K562 (cell line): Measurements from ENCODE around the gene SLC7A8. TPM values are rescaled to one million over a fixed set of nuclear protein-coding genes. Genes with fewer than 3 reads are reported as not detected.

Experiments used
- CC2D1A ChIP-seq: fragments of 450-650 bp; IDR thresholded peaks from 2 replicates; pipeline ENCODE4 v1.6.1; 2017; ENCODE audit warnings: mild to moderate bottlenecking
- CEBPB ChIP-seq: fragments of 450-650 bp; IDR thresholded peaks from 2 replicates; pipeline ENCODE4 v1.6.1; 2016; ENCODE audit warnings: missing genetic modification characterization, missing compliant biosample characterization
- EP300 ChIP-seq: IDR thresholded peaks from 2 replicates; pipeline ENCODE4 v1.6.1; 2012; ENCODE audit warnings: low read length, improper control_type of control experiment
- ESRRB ChIP-seq: fragments of 250-450 bp; sonication (Bioruptor Pico); IDR thresholded peaks from 2 replicates; pipeline ENCODE4 v1.5.0; 2020; ENCODE audit warnings: mild to moderate bottlenecking, moderate library complexity, borderline replicate concordance
- FIP1L1 ChIP-seq: fragments of 200-400 bp; formaldehyde crosslinking; IDR thresholded peaks from 2 replicates; pipeline ENCODE4 v1.6.1; 2018; ENCODE audit warnings: mild to moderate bottlenecking, low read depth, low read length; ENCODE audit not compliant: poor library complexity, severe bottlenecking
- HDAC8 ChIP-seq: fragments of 450-650 bp; IDR thresholded peaks from 2 replicates; pipeline ENCODE4 v1.6.1; 2016; ENCODE audit warnings: mild to moderate bottlenecking, missing genetic modification characterization, moderate library complexity, missing compliant biosample characterization
- MAZ ChIP-seq, 2 experiments: fragments of 450-650 bp in 1 of 2; sonication (generic) in 1 of 2; formaldehyde crosslinking; IDR thresholded peaks in 1 of 2; conservative IDR thresholded peaks in 1 of 2; 2 replicates each; pipeline versions ENCODE4 v1.4.0 to v1.5.0; 2020; ENCODE audit warnings: mild to moderate bottlenecking in 1 of 2, missing genetic modification reagents in 1 of 2
- MTA3 ChIP-seq: fragments of 450-650 bp; formaldehyde crosslinking; IDR thresholded peaks from 2 replicates; pipeline ENCODE4 v1.6.1; 2017; ENCODE audit warnings: mild to moderate bottlenecking, borderline replicate concordance
- NR2F6 ChIP-seq: fragments of 450-650 bp; formaldehyde crosslinking; IDR thresholded peaks from 2 replicates; pipeline ENCODE4 v1.4.0; 2020; ENCODE audit warnings: mild to moderate bottlenecking
- SMARCA4 ChIP-seq: fragments of 450-650 bp; IDR thresholded peaks from 2 replicates; pipeline ENCODE4 v1.6.1; 2016
- SMARCE1 ChIP-seq: fragments of 450-650 bp; IDR thresholded peaks from 2 replicates; pipeline ENCODE4 v1.7.1; 2016; ENCODE audit warnings: mild to moderate bottlenecking
- ZNF133 ChIP-seq: fragments of 250-450 bp; sonication (Bioruptor Pico); IDR thresholded peaks from 2 replicates; pipeline ENCODE4 v1.4.0; 2020; ENCODE audit warnings: mild to moderate bottlenecking
- polyA plus RNA-seq, 8 experiments: library from polyadenylated mRNA; depleted of rRNA in 4 of 8; stranded (reverse) in 5 of 8; unstranded in 3 of 8; fragments of >200 nt; fragmentation: Nextera tagmentation in 2 of 8; fragmentation: Illumina TruSeq in 1 of 8; extraction: Ambion mirVana in 2 of 8; extraction: Trizol in 1 of 8; gene quantifications; 2 replicates each; pipeline versions ENCODE4 v1.2.1 to v1.2.3, GENCODE V29; 2011 to 2014; ENCODE audit warnings: inconsistent platforms in 1 of 8, missing spikeins in 1 of 8
- total RNA-seq, 7 experiments: library from RNA; depleted of rRNA in 6 of 7; stranded (reverse); fragments of >200 nt in 6 of 7; fragmentation: Illumina TruSeq in 2 of 7; extraction: Trizol in 2 of 7; gene quantifications; 2 replicates each; pipeline versions ENCODE4 v1.2.1 to v1.2.3, GENCODE V29; 2011 to 2021; ENCODE audit warnings: low replicate concordance in 1 of 7
- TF ChIP-seq, protein P1 (sequence below): fragments of 450-650 bp; IDR thresholded peaks from 2 replicates; pipeline ENCODE4 v1.6.1; 2016; ENCODE audit warnings: low read depth
- TF ChIP-seq, protein P2 (sequence below), 2 experiments: fragments of 450-650 bp; conservative IDR thresholded peaks; 2 replicates each; pipeline ENCODE4 v1.6.1; 2017; ENCODE audit warnings: mild to moderate bottlenecking in 2 of 2, moderate library complexity in 2 of 2
- TF ChIP-seq, protein P3 (sequence below): fragments of 250-450 bp; sonication (Bioruptor Pico); IDR thresholded peaks from 2 replicates; pipeline ENCODE4 v1.5.1; 2021; ENCODE audit warnings: mild to moderate bottlenecking
- TF ChIP-seq, protein P4 (sequence below): sonication (generic); formaldehyde crosslinking; IDR thresholded peaks from 2 replicates; pipeline ENCODE4 v1.8.0; 2022; ENCODE audit warnings: mild to moderate bottlenecking, missing genetic modification reagents

Gene SLC7A8
- total and polyA plus RNA-seq, 9 of the 15 experiments (the other 6 are each of a cell fraction or from before 2014, with no cell fraction given): 2.0 to 33.0 (median 6.0) TPM

DNA sequence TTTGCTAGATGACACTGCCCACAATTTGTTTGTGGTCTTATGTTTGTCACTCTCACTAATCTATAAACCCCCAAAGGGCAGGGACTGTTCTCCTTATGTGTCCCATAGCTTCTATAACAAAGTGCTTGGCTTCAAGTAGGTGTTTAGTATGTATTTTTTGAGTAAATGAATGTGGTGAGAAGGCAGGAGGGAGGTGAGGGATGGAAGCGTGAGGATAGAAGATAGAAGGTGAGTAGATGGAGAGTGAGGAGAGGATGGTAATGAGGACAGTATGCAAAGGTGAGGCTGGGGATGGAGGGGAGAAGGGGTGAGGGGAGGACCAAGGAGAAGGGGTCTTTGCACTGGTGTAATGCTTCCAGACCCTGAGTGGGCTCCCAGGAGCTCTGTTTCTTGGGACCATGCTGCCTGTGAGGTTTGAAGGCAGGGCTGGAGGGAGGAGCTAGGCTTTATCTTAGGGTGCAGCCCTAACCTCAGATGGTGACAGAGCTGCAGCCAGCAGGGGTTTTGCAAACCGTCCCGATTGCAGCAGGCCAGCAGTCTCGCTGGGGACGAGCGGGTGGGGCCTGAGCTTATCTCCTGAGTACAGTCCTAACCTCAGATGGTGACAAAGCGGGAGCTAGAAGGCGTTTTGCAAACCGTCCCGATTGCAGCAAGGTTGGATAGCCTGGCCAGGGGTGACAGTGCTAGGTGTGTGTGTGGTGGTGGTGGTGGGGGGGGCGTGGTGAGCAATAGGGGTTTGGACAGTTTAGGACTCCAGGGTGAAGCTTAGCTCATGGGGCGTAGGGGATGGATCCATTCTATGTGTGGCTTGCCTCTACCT is 70.9 kb downstream of the SLC7A8 start (continued):
- TF ChIP-seq, protein P1, sequence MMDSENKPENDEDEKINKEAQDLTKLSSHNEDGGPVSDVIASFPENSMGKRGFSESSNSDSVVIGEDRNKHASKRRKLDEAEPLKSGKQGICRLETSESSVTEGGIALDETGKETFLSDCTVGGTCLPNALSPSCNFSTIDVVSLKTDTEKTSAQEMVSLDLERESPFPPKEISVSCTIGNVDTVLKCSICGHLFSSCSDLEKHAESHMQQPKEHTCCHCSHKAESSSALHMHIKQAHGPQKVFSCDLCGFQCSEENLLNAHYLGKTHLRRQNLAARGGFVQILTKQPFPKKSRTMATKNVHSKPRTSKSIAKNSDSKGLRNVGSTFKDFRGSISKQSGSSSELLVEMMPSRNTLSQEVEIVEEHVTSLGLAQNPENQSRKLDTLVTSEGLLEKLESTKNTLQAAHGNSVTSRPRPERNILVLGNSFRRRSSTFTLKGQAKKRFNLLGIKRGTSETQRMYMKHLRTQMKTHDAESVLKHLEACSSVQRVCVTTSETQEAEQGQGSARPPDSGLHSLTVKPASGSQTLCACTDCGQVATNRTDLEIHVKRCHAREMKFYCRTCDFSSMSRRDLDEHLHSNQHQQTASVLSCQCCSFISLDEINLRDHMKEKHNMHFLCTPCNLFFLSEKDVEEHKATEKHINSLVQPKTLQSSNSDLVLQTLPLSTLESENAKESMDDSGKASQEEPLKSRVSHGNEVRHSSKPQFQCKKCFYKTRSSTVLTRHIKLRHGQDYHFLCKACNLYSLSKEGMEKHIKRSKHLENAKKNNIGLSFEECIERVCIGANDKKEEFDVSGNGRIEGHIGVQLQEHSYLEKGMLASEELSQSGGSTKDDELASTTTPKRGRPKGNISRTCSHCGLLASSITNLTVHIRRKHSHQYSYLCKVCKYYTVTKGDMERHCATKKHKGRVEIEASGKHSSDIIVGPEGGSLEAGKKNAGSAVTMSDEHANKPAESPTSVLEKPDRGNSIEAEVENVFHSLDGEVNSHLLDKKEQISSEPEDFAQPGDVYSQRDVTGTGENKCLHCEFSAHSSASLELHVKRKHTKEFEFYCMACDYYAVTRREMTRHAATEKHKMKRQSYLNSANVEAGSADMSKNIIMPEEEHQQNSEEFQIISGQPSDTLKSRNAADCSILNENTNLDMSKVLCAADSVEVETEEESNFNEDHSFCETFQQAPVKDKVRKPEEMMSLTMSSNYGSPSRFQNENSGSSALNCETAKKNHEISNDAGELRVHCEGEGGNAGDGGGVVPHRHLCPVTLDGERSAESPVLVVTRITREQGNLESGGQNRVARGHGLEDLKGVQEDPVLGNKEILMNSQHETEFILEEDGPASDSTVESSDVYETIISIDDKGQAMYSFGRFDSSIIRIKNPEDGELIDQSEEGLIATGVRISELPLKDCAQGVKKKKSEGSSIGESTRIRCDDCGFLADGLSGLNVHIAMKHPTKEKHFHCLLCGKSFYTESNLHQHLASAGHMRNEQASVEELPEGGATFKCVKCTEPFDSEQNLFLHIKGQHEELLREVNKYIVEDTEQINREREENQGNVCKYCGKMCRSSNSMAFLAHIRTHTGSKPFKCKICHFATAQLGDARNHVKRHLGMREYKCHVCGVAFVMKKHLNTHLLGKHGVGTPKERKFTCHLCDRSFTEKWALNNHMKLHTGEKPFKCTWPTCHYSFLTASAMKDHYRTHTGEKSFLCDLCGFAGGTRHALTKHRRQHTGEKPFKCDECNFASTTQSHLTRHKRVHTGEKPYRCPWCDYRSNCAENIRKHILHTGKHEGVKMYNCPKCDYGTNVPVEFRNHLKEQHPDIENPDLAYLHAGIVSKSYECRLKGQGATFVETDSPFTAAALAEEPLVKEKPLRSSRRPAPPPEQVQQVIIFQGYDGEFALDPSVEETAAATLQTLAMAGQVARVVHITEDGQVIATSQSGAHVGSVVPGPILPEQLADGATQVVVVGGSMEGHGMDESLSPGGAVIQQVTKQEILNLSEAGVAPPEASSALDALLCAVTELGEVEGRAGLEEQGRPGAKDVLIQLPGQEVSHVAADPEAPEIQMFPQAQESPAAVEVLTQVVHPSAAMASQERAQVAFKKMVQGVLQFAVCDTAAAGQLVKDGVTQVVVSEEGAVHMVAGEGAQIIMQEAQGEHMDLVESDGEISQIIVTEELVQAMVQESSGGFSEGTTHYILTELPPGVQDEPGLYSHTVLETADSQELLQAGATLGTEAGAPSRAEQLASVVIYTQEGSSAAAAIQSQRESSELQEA: no peak
- TF ChIP-seq SMARCE1: peak; percentile 99
- peak; percentile 95 for TF ChIP-seq EP300
- TF ChIP-seq, protein P2, sequence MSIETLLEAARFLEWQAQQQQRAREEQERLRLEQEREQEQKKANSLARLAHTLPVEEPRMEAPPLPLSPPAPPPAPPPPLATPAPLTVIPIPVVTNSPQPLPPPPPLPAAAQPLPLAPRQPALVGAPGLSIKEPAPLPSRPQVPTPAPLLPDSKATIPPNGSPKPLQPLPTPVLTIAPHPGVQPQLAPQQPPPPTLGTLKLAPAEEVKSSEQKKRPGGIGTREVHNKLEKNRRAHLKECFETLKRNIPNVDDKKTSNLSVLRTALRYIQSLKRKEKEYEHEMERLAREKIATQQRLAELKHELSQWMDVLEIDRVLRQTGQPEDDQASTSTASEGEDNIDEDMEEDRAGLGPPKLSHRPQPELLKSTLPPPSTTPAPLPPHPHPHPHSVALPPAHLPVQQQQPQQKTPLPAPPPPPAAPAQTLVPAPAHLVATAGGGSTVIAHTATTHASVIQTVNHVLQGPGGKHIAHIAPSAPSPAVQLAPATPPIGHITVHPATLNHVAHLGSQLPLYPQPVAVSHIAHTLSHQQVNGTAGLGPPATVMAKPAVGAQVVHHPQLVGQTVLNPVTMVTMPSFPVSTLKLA (conservative IDR thresholded peaks at IDR 0.05): peak; percentile 43 to 89; a peak in 2 of 4 replicates
- peak; percentile 98 for TF ChIP-seq CEBPB
- TF ChIP-seq FIP1L1: no peak
- peak; percentile 88 to 90 for TF ChIP-seq MAZ (CRISPR knock-in tag; conservative IDR thresholded peaks at IDR 0.05 in 1 of 2, IDR thresholded peaks at IDR 0.05 in 1 of 2)
- TF ChIP-seq, protein P3, sequence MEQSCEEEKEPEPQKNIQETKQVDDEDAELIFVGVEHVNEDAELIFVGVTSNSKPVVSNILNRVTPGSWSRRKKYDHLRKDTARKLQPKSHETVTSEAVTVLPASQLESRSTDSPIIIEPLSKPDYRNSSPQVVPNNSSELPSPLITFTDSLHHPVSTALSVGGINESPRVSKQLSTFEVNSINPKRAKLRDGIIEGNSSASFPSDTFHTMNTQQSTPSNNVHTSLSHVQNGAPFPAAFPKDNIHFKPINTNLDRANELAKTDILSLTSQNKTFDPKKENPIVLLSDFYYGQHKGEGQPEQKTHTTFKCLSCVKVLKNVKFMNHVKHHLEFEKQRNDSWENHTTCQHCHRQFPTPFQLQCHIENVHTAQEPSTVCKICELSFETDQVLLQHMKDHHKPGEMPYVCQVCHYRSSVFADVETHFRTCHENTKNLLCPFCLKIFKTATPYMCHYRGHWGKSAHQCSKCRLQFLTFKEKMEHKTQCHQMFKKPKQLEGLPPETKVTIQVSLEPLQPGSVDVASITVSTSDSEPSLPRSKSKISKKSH (CRISPR knock-in tag): no peak
- no peak for TF ChIP-seq ZNF133
- TF ChIP-seq HDAC8: no peak
- no peak; the same call in 1 of the 2 replicates for TF ChIP-seq MTA3
- TF ChIP-seq CC2D1A: peak; percentile 91
- TF ChIP-seq, protein P4, sequence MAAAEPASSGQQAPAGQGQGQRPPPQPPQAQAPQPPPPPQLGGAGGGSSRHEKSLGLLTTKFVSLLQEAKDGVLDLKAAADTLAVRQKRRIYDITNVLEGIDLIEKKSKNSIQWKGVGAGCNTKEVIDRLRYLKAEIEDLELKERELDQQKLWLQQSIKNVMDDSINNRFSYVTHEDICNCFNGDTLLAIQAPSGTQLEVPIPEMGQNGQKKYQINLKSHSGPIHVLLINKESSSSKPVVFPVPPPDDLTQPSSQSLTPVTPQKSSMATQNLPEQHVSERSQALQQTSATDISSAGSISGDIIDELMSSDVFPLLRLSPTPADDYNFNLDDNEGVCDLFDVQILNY (CRISPR knock-in tag): no peak
- TF ChIP-seq SMARCA4: peak; percentile 96
- TF ChIP-seq ESRRB (CRISPR knock-in tag): no peak
- TF ChIP-seq NR2F6 (CRISPR knock-in tag): no peak
